MCF 10A (cell line): Measurements from ENCODE around the gene MACC1. TPM values are rescaled to one million over a fixed set of nuclear protein-coding genes. Genes with fewer than 3 reads are reported as not detected.

Source experiments
- BruUV-seq: library from RNA; stranded (reverse); fragments of 400-500 nt; replicated peaks from 2 replicates; lab custom pipeline; 2021; lab: Mats Ljungman, UMichigan
- CTCF ChIA-PET: fragments of 300-600 bp; sonication (Branson Sonifier 250); formaldehyde crosslinking; extraction: SDS; loops from one replicate; lab custom pipeline; 2021; ENCODE audit warnings: antibody characterized with exemption, inconsistent platforms; lab: Yijun Ruan, JAX
- POLR2A ChIA-PET: fragments of 300-600, 350-650 bp; sonication (Branson Sonifier 250); formaldehyde crosslinking; extraction: SDS; loops from one replicate; lab custom pipeline; 2020; ENCODE audit warnings: antibody characterized with exemption, inconsistent platforms; lab: Yijun Ruan, JAX
- DNase-seq: peaks from one replicate; pipeline ENCODE4 v3.0.0-alpha.2; 2018; ENCODE audit not compliant: unreplicated experiment
- H3K27ac Mint-ChIP-seq: one replicate; pipeline ENCODE4 v1.8.0; 2022; ENCODE audit warnings: mild to moderate bottlenecking, low read depth, mixed read lengths; ENCODE audit not compliant: unreplicated experiment
- H3K27me3 Mint-ChIP-seq: one replicate; pipeline ENCODE4 v1.8.0; 2022; ENCODE audit warnings: mixed read lengths; ENCODE audit not compliant: insufficient read depth, unreplicated experiment
- H3K36me3 Mint-ChIP-seq: one replicate; pipeline ENCODE4 v1.8.0; 2022; ENCODE audit warnings: mild to moderate bottlenecking, moderate library complexity, mixed read lengths; ENCODE audit not compliant: insufficient read depth, unreplicated experiment
- H3K4me1 Mint-ChIP-seq: one replicate; pipeline ENCODE4 v1.8.0; 2022; ENCODE audit warnings: mixed read lengths; ENCODE audit not compliant: insufficient read depth, unreplicated experiment
- H3K4me3 Mint-ChIP-seq: one replicate; pipeline ENCODE4 v1.8.0; 2022; ENCODE audit warnings: mild to moderate bottlenecking, moderate library complexity, mixed read lengths; ENCODE audit not compliant: unreplicated experiment
- H3K9me3 Mint-ChIP-seq: one replicate; pipeline ENCODE4 v1.8.0; 2022; ENCODE audit warnings: mixed read lengths; ENCODE audit not compliant: unreplicated experiment
- intact Hi-C: fragments of 100-400 bp; cut with micrococcal nuclease; formaldehyde crosslinking; loops from 2 replicates; pipeline ENCODE4 v1.14.1; 2022
- total RNA-seq: library from RNA; stranded (reverse); gene quantifications from 2 replicates; pipeline ENCODE4 v1.2.3, GENCODE V29; 2022
- TF ChIP-seq, protein P1 (sequence below): fragments of 200-600 bp; IDR thresholded peaks from one replicate; pipeline ENCODE4 v1.8.0; 2022; ENCODE audit warnings: antibody characterized with exemption, mild to moderate bottlenecking; ENCODE audit not compliant: unreplicated experiment

MACC1 gene
- total RNA-seq, 1 experiment from 2014 or later, result 0.14 TPM

DNA sequence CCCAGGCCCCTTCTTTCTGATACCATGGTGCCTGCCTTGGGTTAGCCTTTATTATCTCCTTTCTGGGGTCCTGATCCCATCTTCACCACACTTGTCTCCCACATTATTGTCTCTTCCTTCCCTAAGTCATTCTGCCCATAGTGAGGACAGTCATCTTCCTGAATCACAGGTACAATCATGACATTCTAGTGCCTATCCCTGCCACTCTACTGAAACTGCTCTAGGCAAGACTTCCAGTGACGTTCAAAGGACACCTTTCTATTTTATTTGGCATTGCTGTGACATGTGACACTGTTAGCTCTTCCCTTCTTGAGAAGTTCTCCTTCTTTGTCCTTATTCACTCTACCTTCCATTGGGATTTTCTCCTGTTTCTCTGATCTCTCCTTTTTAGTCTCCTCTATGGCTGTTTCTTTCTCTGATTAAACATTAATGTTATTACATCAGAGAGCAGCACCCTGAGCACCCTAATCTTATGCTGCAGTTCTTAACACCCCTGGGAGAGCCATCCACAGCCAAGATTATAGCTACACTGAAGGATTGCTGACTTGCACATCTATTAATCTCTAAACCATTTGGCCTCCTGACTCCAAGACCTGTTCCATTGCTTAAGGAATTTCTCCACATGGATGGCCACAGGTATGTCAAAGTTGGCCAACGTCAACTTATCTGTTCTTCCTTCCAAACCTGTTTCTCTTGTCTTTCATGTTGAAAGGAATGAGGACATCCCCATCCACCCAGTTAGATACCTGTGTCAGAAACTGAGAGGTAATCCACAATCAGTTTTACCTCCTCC lies 10.9 kb downstream of the MACC1 start:
- ChIA-PET CTCF (interaction anchor here (1.1 kb wide), 1 partner anchor 33 kb away, joined by 4 read pairs; no protein-coding TSS in a partner anchor), POLR2A (interaction anchor here (0.8 kb wide), 1 partner anchor 25 kb away, joined by 4 read pairs; no protein-coding TSS in a partner anchor)
- Mint-ChIP-seq H3K4me1 (no peaks in the 10 kb centered on the region), H3K27me3 (no peaks in the 10 kb centered on the region), H3K9me3 (peaks cover 11% of the 10 kb centered on the region), H3K27ac (no peak overlapping the region), H3K36me3 (peaks cover 6% of the 10 kb centered on the region), H3K4me3 (no peak overlapping the region)
- TF ChIP-seq, protein P1, sequence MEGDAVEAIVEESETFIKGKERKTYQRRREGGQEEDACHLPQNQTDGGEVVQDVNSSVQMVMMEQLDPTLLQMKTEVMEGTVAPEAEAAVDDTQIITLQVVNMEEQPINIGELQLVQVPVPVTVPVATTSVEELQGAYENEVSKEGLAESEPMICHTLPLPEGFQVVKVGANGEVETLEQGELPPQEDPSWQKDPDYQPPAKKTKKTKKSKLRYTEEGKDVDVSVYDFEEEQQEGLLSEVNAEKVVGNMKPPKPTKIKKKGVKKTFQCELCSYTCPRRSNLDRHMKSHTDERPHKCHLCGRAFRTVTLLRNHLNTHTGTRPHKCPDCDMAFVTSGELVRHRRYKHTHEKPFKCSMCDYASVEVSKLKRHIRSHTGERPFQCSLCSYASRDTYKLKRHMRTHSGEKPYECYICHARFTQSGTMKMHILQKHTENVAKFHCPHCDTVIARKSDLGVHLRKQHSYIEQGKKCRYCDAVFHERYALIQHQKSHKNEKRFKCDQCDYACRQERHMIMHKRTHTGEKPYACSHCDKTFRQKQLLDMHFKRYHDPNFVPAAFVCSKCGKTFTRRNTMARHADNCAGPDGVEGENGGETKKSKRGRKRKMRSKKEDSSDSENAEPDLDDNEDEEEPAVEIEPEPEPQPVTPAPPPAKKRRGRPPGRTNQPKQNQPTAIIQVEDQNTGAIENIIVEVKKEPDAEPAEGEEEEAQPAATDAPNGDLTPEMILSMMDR, result no peak
- no TSS peak for BruUV-seq
- DNase-seq, result no peak
- intact Hi-C loops, result no loop called here

- Mint-ChIP-seq H3K27ac (no peak overlapping the region), H3K4me3 (no peak overlapping the region), H3K4me1 (peaks cover 9% of the 10 kb centered on the region), H3K36me3 (no peaks in the 10 kb centered on the region), H3K27me3 (no peaks in the 10 kb centered on the region), H3K9me3 (peaks cover 11% of the 10 kb centered on the region)
- no peak for DNase-seq
- intact Hi-C loops, result no loop called here
- no TSS peak for BruUV-seq
- TF ChIP-seq, protein P1, result no peak
- ChIA-PET CTCF (interaction anchor here (0.7 to 1.0 kb wide), 2 partner anchors 31 to 450 kb away, joined by 3 read pairs; no protein-coding TSS in a partner anchor), POLR2A (interaction anchor here (1.0 kb wide), 1 partner anchor 15 kb away, joined by 4 read pairs; no protein-coding TSS in a partner anchor)
Observed at GRCh38 chr7:20203316-20203715, 13.9 kb downstream of the MACC1 start.

DNA sequence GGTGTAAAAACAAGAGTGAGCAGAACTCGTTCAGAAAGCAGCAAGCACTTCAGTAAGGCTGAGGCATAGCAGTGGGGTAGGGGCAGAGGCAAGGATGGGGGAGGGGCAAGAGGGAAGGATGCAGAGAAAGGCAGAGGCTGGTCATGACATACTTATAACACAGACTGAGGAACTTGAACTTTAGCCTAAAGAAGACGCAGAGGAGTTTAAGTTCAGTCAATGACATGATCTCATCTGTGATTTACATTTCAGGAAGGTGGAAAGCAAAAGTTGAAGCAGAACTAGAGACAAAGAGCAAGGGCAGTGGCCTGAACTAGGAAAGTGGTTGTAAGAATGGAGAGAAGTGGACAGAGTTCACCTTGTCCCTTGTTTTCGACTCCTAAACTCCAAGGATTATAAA lies 15.8 kb downstream of the MACC1 start:
- POLR2A ChIA-PET, result no interaction called here

DNA sequence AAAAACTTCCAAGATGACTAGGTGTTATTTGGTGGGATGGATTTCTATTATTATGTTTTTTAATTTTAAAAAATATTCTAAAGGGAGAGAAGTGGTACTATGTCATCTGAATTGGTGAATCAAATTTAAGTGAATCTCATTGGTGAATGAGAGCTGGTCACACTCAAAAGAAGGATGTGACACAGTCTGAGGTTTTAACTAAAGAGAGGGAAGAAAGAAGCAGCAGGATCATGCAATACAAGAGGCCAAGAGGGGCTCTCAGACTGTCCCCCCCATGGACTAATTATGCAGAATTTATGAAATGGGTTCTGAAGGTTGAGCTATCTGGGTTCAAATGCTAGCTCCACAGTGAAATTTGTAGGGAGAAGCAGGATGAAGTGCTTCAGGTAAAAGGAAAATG lies 16.2 kb downstream of the MACC1 start:
- POLR2A ChIA-PET, result no interaction called here
- intact Hi-C loops, result no loop called here
- TF ChIP-seq, protein P1, result no peak
- Mint-ChIP-seq H3K4me1 (peaks cover 9% of the 10 kb centered on the region), H3K27ac (no peak overlapping the region), H3K9me3 (peaks cover 7% of the 10 kb centered on the region), H3K4me3 (no peak overlapping the region), H3K27me3 (no peaks in the 10 kb centered on the region), H3K36me3 (no peaks in the 10 kb centered on the region)
- BruUV-seq, result no TSS peak
- CTCF ChIA-PET, result interaction anchor here (0.7 kb wide), 1 partner anchor 1103 kb away, joined by 3 read pairs; no protein-coding TSS in a partner anchor
- no peak for DNase-seq

More for the DNA sequence above, 15.8 kb downstream of the MACC1 start:
- no peak overlapping the region for H3K27ac Mint-ChIP-seq
- peaks cover 9% of the 10 kb centered on the region for H3K4me1 Mint-ChIP-seq
- CTCF ChIA-PET, result interaction anchor here (0.7 kb wide), 1 partner anchor 1103 kb away, joined by 3 read pairs; no protein-coding TSS in a partner anchor
- peaks cover 11% of the 10 kb centered on the region for H3K9me3 Mint-ChIP-seq
- H3K36me3 Mint-ChIP-seq, result no peaks in the 10 kb centered on the region
- intact Hi-C loops, result no loop called here
- H3K27me3 Mint-ChIP-seq, result no peaks in the 10 kb centered on the region
- no TSS peak for BruUV-seq
- H3K4me3 Mint-ChIP-seq, result no peak overlapping the region
- no peak for DNase-seq
- TF ChIP-seq, protein P1, result no peak
